ENCODE data around the gene ANXA1.

ANXA1 gene

DNA sequence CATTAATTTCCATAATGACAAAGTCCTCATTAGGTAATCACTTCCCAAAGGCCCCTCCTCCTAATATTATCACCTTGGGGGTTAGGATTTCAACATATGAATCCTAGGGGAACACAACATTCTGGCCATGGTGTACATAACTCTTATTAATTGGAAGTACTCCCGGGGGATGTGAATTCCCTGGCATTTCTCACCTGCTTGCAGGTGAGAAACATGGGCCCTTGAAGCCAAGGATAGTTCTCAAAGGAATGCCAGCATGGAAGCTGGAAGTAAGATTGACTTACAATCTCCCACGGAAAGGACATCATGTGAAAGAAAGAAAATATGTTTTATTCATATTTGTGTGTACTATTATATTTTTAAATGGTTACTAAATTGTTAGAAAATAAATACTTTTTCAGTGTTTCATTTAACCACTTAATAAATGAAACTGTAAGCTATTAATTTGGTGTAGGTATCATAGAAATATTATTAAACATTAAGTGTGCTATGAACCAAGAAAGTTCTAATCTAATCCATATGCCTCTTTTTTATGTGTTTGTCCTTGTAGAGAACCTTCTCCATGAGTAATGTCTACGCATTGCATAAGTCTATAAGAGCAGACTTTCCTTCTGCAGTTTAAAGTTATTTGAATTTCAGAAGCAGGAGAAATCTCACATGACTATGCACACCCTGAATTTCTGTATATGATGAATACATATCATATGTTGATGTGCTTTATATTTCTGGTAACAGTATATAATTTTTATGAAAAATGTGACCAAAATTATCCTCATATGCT lies 59.4 kb downstream of the ANXA1 start:
- no peak overlapping the region for H3K4me2 ChIP-seq (ENCODE audit: low read depth, low read length, poor library complexity, severe bottlenecking)
- no peaks in the 10 kb centered on the region for H4K20me1 ChIP-seq (ENCODE audit: insufficient read depth, low read length, poor library complexity, severe bottlenecking)
- no peak for TF ChIP-seq EZH2phosphoT487 (IDR thresholded peaks at IDR 0.05; ENCODE audit: borderline replicate concordance)
- TF ChIP-seq, protein P1, sequence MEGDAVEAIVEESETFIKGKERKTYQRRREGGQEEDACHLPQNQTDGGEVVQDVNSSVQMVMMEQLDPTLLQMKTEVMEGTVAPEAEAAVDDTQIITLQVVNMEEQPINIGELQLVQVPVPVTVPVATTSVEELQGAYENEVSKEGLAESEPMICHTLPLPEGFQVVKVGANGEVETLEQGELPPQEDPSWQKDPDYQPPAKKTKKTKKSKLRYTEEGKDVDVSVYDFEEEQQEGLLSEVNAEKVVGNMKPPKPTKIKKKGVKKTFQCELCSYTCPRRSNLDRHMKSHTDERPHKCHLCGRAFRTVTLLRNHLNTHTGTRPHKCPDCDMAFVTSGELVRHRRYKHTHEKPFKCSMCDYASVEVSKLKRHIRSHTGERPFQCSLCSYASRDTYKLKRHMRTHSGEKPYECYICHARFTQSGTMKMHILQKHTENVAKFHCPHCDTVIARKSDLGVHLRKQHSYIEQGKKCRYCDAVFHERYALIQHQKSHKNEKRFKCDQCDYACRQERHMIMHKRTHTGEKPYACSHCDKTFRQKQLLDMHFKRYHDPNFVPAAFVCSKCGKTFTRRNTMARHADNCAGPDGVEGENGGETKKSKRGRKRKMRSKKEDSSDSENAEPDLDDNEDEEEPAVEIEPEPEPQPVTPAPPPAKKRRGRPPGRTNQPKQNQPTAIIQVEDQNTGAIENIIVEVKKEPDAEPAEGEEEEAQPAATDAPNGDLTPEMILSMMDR (conservative IDR thresholded peaks at IDR 0.05; ENCODE audit: low read length) = no peak
- H3K4me3 ChIP-seq (ENCODE audit: low read length, poor library complexity, severe bottlenecking) = no peak overlapping the region
- no peaks in the 10 kb centered on the region for H3K4me1 ChIP-seq (ENCODE audit: insufficient read depth, low read length, poor library complexity, severe bottlenecking)
- H2AFZ ChIP-seq (ENCODE audit: low read length) = no peak overlapping the region
- H3K27me3 ChIP-seq (ENCODE audit: insufficient read depth, low read length, poor library complexity, severe bottlenecking) = no peaks in the 10 kb centered on the region
- no peak overlapping the region for H3K9ac ChIP-seq (ENCODE audit: low read depth, low read length, poor library complexity, severe bottlenecking)
- H3F3A ChIP-seq (ENCODE audit: low read depth) = no peaks in the 10 kb centered on the region
- H3K79me2 ChIP-seq (ENCODE audit: insufficient read depth, low read length) = no peaks in the 10 kb centered on the region
- no peaks in the 10 kb centered on the region for H3K9me3 ChIP-seq (ENCODE audit: insufficient read depth, low read depth, low read length)
- H3K36me3 ChIP-seq (ENCODE audit: insufficient read depth, low read length) = no peaks in the 10 kb centered on the region
- no peaks in the 10 kb centered on the region for H3K9me2 ChIP-seq (replicated peaks; ENCODE audit: low read depth, low read length)

DNA sequence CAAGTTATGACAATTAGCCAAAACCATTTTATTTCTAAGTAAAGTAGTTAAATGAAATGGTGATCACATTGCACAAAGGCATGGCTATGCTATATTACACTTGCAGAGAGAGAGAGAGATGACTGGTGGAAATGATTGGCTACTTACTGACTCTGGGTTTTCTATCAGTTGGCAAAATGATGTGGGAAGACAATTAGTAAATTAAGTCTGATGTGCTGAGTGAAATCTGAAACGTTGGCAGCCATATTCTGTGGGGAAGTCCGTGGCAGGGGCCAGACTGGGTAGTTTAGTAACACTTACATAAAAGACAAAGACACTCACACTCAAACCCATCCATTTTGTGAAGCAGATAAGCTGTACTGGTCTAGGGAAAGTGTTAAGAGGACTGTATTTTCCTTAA lies 61.6 kb downstream of the ANXA1 start:
- Histone ChIP-seq H3K4me1 (ENCODE audit: insufficient read depth, low read length, poor library complexity, severe bottlenecking) (no peaks in the 10 kb centered on the region), H3K4me2 (ENCODE audit: low read depth, low read length, poor library complexity, severe bottlenecking) (no peak overlapping the region), H2AFZ (ENCODE audit: low read length) (no peak overlapping the region), H3K36me3 (ENCODE audit: insufficient read depth, low read length) (no peaks in the 10 kb centered on the region), H3K4me3 (ENCODE audit: low read length, poor library complexity, severe bottlenecking) (no peak overlapping the region), H3K79me2 (ENCODE audit: insufficient read depth, low read length) (no peaks in the 10 kb centered on the region), H3K9me2 (replicated peaks; ENCODE audit: low read depth, low read length) (no peaks in the 10 kb centered on the region), H3K9ac (ENCODE audit: low read depth, low read length, poor library complexity, severe bottlenecking) (no peak overlapping the region), H4K20me1 (ENCODE audit: insufficient read depth, low read length, poor library complexity, severe bottlenecking) (no peaks in the 10 kb centered on the region), H3K9me3 (ENCODE audit: insufficient read depth, low read depth, low read length) (no peaks in the 10 kb centered on the region), H3F3A (ENCODE audit: low read depth) (no peaks in the 10 kb centered on the region), H3K27me3 (ENCODE audit: insufficient read depth, low read length, poor library complexity, severe bottlenecking) (no peaks in the 10 kb centered on the region)
- no peak for TF ChIP-seq EZH2phosphoT487 (IDR thresholded peaks at IDR 0.05; ENCODE audit: borderline replicate concordance)
- TF ChIP-seq, protein P1 (conservative IDR thresholded peaks at IDR 0.05; ENCODE audit: low read length) = no peak

DNA sequence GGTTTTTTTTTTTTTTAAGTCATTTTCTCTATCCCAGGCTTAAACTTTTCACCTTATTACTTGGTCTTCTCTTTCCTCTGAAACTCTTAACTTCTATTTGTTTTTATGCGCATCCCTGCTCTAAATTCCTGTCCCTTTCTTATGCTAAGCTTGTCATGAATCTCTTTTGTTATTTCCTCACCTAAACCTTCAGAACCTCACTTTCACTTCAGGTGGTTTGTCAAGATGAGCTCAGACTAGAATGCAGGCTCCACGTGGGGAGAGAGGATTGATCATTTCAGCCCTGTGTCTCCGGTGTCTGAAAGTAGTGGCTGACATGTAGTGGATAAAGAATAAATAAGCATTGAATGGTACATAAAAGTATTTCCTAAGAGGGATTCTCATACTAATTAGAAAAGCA lies 63.6 kb downstream of the ANXA1 start:
- Histone ChIP-seq H2AFZ (ENCODE audit: low read length) (no peak overlapping the region), H3K9me2 (replicated peaks; ENCODE audit: low read depth, low read length) (no peaks in the 10 kb centered on the region), H3K4me2 (ENCODE audit: low read depth, low read length, poor library complexity, severe bottlenecking) (no peak overlapping the region), H3K4me3 (ENCODE audit: low read length, poor library complexity, severe bottlenecking) (no peak overlapping the region), H3K36me3 (ENCODE audit: insufficient read depth, low read length) (no peaks in the 10 kb centered on the region), H3K9ac (ENCODE audit: low read depth, low read length, poor library complexity, severe bottlenecking) (no peak overlapping the region), H3K4me1 (ENCODE audit: insufficient read depth, low read length, poor library complexity, severe bottlenecking) (no peaks in the 10 kb centered on the region), H3K9me3 (ENCODE audit: insufficient read depth, low read depth, low read length) (no peaks in the 10 kb centered on the region), H3K27me3 (ENCODE audit: insufficient read depth, low read length, poor library complexity, severe bottlenecking) (no peaks in the 10 kb centered on the region), H3K79me2 (ENCODE audit: insufficient read depth, low read length) (no peaks in the 10 kb centered on the region), H4K20me1 (ENCODE audit: insufficient read depth, low read length, poor library complexity, severe bottlenecking) (no peaks in the 10 kb centered on the region), H3F3A (ENCODE audit: low read depth) (no peaks in the 10 kb centered on the region)
- TF ChIP-seq, protein P1 (conservative IDR thresholded peaks at IDR 0.05; ENCODE audit: low read length) = no peak
- TF ChIP-seq EZH2phosphoT487 (IDR thresholded peaks at IDR 0.05; ENCODE audit: borderline replicate concordance) = no peak

Data from Loucy (cell line).